AG09309 (cell line): ENCODE measurements around the gene TREML2.

Experiments used
- DNase-seq: peaks from one replicate; pipeline ENCODE4 v3.0.0-alpha.2; 2010; ENCODE audit warnings: low read depth
- H3K4me3 ChIP-seq: 2 replicates; pipeline ENCODE4 v1.5.1; 2011; ENCODE audit warnings: mild to moderate bottlenecking, low read depth, low read length, moderate library complexity; ENCODE audit not compliant: control insufficient read depth
- CTCF ChIP-seq: IDR thresholded peaks from 2 replicates; pipeline ENCODE4 v1.5.1; 2011; ENCODE audit warnings: mild to moderate bottlenecking, low read depth, low read length, inconsistent platforms; ENCODE audit not compliant: insufficient read depth, control insufficient read depth; ENCODE audit errors: missing control alignments

The TREML2 gene

GRCh38 chr6:41209547-41210320 is 8.8 kb upstream of the TREML2 start:
- TF ChIP-seq CTCF = no peak
- no peak overlapping the region for H3K4me3 ChIP-seq

GRCh38 chr6:41208439-41209106 is 7.6 kb upstream of the TREML2 start:
- no peak overlapping the region for H3K4me3 ChIP-seq
- DNase-seq = no peak
- no peak for TF ChIP-seq CTCF

More at GRCh38 chr6:41209547-41210320, 8.8 kb upstream of the TREML2 start:
- no peak for DNase-seq

GRCh38 chr6:41204156-41204555 is 3.2 kb upstream of the TREML2 start:
- no peak for DNase-seq
- H3K4me3 ChIP-seq = no peak overlapping the region
- TF ChIP-seq CTCF = no peak

- no peak for TF ChIP-seq CTCF
- H3K4me3 ChIP-seq = no peak overlapping the region
- DNase-seq = no peak
These were observed 820 bp upstream of the TREML2 start for GRCh38 chr6:41201764-41202173.

DNA sequence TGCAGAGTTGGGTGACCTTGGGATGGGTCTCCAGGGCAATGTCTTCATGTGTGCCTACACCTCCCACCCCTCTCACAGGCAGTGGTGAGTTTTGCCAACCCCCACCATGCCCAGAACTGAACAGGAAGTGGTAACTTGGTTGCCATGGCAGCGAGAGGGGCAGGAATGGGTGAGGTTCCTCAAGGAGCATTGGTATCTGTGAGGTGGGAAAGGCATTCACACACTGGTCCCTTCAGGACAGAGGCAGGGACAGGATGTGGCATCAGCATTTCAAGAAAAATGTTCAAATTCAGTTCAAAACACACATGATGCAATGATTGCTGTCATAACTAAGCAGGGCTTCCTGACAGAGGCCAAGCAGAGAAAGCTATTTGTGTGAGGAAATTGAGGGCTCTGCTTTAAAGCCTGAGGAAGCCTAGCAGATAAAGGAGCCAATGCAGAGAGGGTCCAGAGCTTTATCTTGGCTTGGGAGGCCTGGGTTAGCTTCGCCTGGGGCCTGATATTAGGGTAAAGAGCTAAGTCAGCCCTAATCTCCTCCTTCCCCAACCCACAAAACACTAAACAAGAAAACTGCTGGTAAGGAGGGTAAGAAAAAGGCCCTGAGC is 551 bp downstream of the TREML2 start:
- no peak overlapping the region for H3K4me3 ChIP-seq
- TF ChIP-seq CTCF = no peak
- no peak for DNase-seq

DNA sequence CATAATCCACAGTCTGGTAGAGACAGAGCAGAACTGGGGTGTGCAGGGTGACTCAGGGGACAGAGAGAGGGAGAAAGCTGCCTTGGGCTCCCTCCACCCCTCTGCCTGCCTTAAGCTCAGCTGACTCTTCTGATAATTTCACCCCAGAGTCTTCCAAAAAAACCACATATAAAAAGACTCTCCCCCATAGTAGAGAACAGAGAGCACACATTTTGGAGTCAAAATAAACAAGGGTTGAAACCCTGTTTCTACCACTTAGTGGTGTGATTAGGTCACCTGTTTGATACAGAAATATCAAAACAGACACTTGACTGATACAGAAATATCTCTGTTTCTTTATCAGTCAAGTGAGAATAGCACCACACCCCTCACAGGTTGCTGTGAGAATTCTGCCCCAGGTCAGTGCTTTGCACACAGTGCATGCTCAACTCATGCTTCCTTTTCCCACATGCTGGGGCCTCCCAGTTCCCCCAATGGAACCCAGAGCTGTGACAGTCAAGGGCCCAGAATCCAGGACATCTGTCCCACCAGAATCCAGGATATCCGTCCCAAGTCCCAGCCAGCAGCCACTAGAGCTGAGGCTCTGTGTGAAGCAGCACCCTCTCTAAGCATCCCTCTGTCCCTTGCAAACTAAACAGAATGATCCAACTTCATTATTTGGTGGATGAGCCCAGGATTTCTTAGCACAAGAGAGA is 1.2 kb downstream of the TREML2 start:
- DNase-seq = no peak
- no peak for TF ChIP-seq CTCF
- no peak overlapping the region for H3K4me3 ChIP-seq
